Inflammatory macrophage treated with lipopolysaccharide for 4 hours (primary cell): ENCODE data around the gene SPATA13.
"Not testable (repeated sequence)": the region's sequence is repeated elsewhere in the genome, so short reads cannot be mapped to it uniquely, and the experiment has no call there.

Experiments used
- DNase-seq: peaks from one replicate; pipeline ENCODE4 v3.0.0-alpha.2; 2020

The SPATA13 gene

GRCh38 chr13:24286624-24287023 is 126.1 kb downstream of the SPATA13 start:
- DNase-seq, result no peak

GRCh38 chr13:24287748-24288287 is 127.3 kb downstream of the SPATA13 start:
- DNase-seq, result peak; percentile 23

- peak; percentile 94 for DNase-seq
Observed at GRCh38 chr13:24288870-24289269, 128.3 kb downstream of the SPATA13 start.

GRCh38 chr13:24290280-24290932 is 129.9 kb downstream of the SPATA13 start:
- no peak for DNase-seq

GRCh38 chr13:24292481-24292880 is 132.0 kb downstream of the SPATA13 start:
- no peak for DNase-seq

- no peak for DNase-seq
Observed at GRCh38 chr13:24293746-24294145, 133.2 kb downstream of the SPATA13 start.

- no peak for DNase-seq
Observed at GRCh38 chr13:24299488-24300114, 139.1 kb downstream of the SPATA13 start.

GRCh38 chr13:24301434-24301833 is 140.9 kb downstream of the SPATA13 start:
- DNase-seq, result no peak

- no peak for DNase-seq
Observed at GRCh38 chr13:24301911-24302310, 141.4 kb downstream of the SPATA13 start.

GRCh38 chr13:24304620-24305019 is 144.1 kb downstream of the SPATA13 start:
- DNase-seq, result no peak

GRCh38 chr13:24306632-24307031 is 146.1 kb downstream of the SPATA13 start:
- DNase-seq, result no peak

- no peak for DNase-seq
Observed at GRCh38 chr13:24307211-24308067, 146.9 kb downstream of the SPATA13 start.

- no peak for DNase-seq
Observed at GRCh38 chr13:24308068-24308445, 147.5 kb downstream of the SPATA13 start.

- no peak for DNase-seq
Observed at GRCh38 chr13:24308488-24309020, 148.0 kb downstream of the SPATA13 start.

- DNase-seq, result not testable (repeated sequence)
Observed at GRCh38 chr13:24309300-24309699, 148.8 kb downstream of the SPATA13 start, which contains the start of gene C1QTNF9. C1QTNF9 (plus strand) TSS chr13:24309580; CDS start chr13:24316004, 6,424 bp downstream.

- no peak for DNase-seq
Observed at GRCh38 chr13:24313439-24313838, 152.9 kb downstream of the SPATA13 start.

GRCh38 chr13:24317835-24318234 is 157.3 kb downstream of the SPATA13 start:
- DNase-seq, result not testable (repeated sequence)

- not testable (repeated sequence) for DNase-seq
Observed at GRCh38 chr13:24318878-24319277, 158.4 kb downstream of the SPATA13 start.

- not testable (repeated sequence) for DNase-seq
Observed at GRCh38 chr13:24319641-24320040, 159.1 kb downstream of the SPATA13 start.

GRCh38 chr13:24321416-24321815 is 160.9 kb downstream of the SPATA13 start:
- DNase-seq, result not testable (repeated sequence)

GRCh38 chr13:24322470-24322869 is 161.9 kb downstream of the SPATA13 start:
- DNase-seq, result not testable (repeated sequence)

GRCh38 chr13:24323036-24323738 is 162.7 kb downstream of the SPATA13 start:
- DNase-seq, result no peak
